WTC11 (cell line): ENCODE results near the gene SLC38A1.

ENCODE experiments used
- AFF4 ChIP-seq: sonication (generic); formaldehyde crosslinking; IDR thresholded peaks from 2 replicates; pipeline ENCODE4 v1.8.1; 2023; ENCODE audit warnings: mild to moderate bottlenecking, missing genetic modification reagents, borderline replicate concordance
- ATF3 ChIP-seq: sonication (generic); formaldehyde crosslinking; conservative IDR thresholded peaks from 2 replicates; pipeline ENCODE4 v1.8.1; 2022; ENCODE audit warnings: mild to moderate bottlenecking, missing genetic modification reagents
- CBFB ChIP-seq: sonication (generic); formaldehyde crosslinking; IDR thresholded peaks from 2 replicates; pipeline ENCODE4 v1.8.1; 2022; ENCODE audit warnings: mild to moderate bottlenecking, low read depth, missing genetic modification reagents
- CTCF ChIP-seq: fragments of 200-600 bp; IDR thresholded peaks from 2 replicates; pipeline ENCODE4 v1.8.0; 2022; ENCODE audit warnings: antibody characterized with exemption
- FOXP4 ChIP-seq: sonication (generic); formaldehyde crosslinking; IDR thresholded peaks from 2 replicates; pipeline ENCODE4 v1.8.0; 2022; ENCODE audit warnings: mild to moderate bottlenecking, missing genetic modification reagents
- GRHL2 ChIP-seq: fragments of 250-450 bp; sonication (Bioruptor Pico); IDR thresholded peaks from 2 replicates; pipeline ENCODE4 v1.8.0; 2022; ENCODE audit warnings: mild to moderate bottlenecking, moderate library complexity; ENCODE audit not compliant: insufficient replicate concordance, severe bottlenecking
- JUN ChIP-seq: sonication (generic); formaldehyde crosslinking; IDR thresholded peaks from 2 replicates; pipeline ENCODE4 v1.8.0; 2023; ENCODE audit warnings: mild to moderate bottlenecking, missing genetic modification reagents
- MLX ChIP-seq: sonication (generic); formaldehyde crosslinking; IDR thresholded peaks from 2 replicates; pipeline ENCODE4 v1.8.1; 2023; ENCODE audit warnings: mild to moderate bottlenecking, missing genetic modification reagents, moderate library complexity
- NFYB ChIP-seq: sonication (generic); formaldehyde crosslinking; conservative IDR thresholded peaks from 2 replicates; pipeline ENCODE4 v1.8.0; 2022; ENCODE audit warnings: low read depth, missing genetic modification reagents
- RELA ChIP-seq: sonication (generic); formaldehyde crosslinking; IDR thresholded peaks from 2 replicates; pipeline ENCODE4 v1.8.1; 2022; ENCODE audit warnings: missing genetic modification reagents, mild to moderate bottlenecking, borderline replicate concordance
- SMAD3 ChIP-seq: sonication (generic); formaldehyde crosslinking; IDR thresholded peaks from 2 replicates; pipeline ENCODE4 v1.8.0; 2022; ENCODE audit warnings: missing genetic modification reagents, mild to moderate bottlenecking, borderline replicate concordance
- STAT6 ChIP-seq: sonication (generic); formaldehyde crosslinking; conservative IDR thresholded peaks from 2 replicates; pipeline ENCODE4 v1.8.1; 2023; ENCODE audit warnings: mild to moderate bottlenecking, low read depth, missing genetic modification reagents, moderate library complexity
- ZNF138 ChIP-seq: sonication (generic); formaldehyde crosslinking; conservative IDR thresholded peaks from 2 replicates; pipeline ENCODE4 v1.8.1; 2022; ENCODE audit warnings: mild to moderate bottlenecking, moderate library complexity, missing genetic modification reagents
- ZNF219 ChIP-seq: sonication (generic); formaldehyde crosslinking; IDR thresholded peaks from 2 replicates; pipeline ENCODE4 v1.8.0; 2023; ENCODE audit warnings: missing genetic modification reagents, mild to moderate bottlenecking, borderline replicate concordance

GRCh38 chr12:46159309-46159901 is 109.4 kb downstream of the SLC38A1 start:
- TF ChIP-seq ZNF219 (no peak), CTCF (no peak), MLX (CRISPR knock-in tag) (no peak), STAT6 (CRISPR knock-in tag) (no peak), ATF3 (no peak), SMAD3 (CRISPR knock-in tag) (no peak), AFF4 (CRISPR knock-in tag) (no peak), CBFB (no peak), NFYB (CRISPR knock-in tag) (no peak), ZNF138 (CRISPR knock-in tag) (no peak), GRHL2 (no peak), FOXP4 (CRISPR knock-in tag) (no peak), JUN (CRISPR knock-in tag) (no peak), RELA (CRISPR knock-in tag) (no peak)
